Stimulated activated CD8-positive, alpha-beta memory T cell treated with anti-CD3 and anti-CD28 coated beads, Interleukin-2, amount 100 ng/mL, for 48 hours (primary cell): Measurements from ENCODE around the gene THSD7A.

ENCODE experiments used
- DNase-seq, 2 donors: peaks; one replicate each; pipeline ENCODE4 v3.0.0-alpha.2; 2020; ENCODE audit warnings: low read depth in 2 of 2

The THSD7A gene

DNA sequence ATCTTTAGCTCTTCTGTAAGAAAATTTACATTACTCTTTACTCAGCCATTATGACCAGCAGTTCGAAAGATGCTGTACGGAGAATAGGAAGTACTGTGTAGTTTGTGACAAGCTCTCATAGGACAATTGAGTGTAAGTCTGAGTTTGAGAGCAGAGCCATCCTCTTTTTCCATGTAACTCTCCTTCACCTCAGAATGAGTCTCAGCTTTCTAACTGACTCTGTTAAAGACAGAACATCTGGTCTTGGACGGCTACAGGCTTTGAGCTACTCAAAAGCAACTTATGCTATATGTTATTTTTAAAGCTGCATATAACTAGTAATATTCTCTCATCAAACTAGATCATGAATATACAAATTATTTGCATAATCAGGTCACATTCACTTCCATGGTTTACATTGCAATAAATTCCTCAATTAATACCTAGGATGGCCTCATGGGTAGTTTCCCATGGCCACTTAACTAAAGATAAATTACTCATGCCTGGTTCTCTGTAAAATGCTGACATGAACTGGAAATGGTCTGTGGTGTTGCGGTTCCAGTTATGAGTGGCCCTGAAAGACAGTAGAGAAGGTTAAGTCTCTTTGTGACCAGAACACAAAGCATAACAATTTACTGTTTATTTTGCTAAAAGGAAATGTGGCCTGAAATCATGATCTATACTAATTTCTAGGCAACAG, 499.7 kb downstream of the THSD7A start:
- DNase-seq, result no peak

DNA sequence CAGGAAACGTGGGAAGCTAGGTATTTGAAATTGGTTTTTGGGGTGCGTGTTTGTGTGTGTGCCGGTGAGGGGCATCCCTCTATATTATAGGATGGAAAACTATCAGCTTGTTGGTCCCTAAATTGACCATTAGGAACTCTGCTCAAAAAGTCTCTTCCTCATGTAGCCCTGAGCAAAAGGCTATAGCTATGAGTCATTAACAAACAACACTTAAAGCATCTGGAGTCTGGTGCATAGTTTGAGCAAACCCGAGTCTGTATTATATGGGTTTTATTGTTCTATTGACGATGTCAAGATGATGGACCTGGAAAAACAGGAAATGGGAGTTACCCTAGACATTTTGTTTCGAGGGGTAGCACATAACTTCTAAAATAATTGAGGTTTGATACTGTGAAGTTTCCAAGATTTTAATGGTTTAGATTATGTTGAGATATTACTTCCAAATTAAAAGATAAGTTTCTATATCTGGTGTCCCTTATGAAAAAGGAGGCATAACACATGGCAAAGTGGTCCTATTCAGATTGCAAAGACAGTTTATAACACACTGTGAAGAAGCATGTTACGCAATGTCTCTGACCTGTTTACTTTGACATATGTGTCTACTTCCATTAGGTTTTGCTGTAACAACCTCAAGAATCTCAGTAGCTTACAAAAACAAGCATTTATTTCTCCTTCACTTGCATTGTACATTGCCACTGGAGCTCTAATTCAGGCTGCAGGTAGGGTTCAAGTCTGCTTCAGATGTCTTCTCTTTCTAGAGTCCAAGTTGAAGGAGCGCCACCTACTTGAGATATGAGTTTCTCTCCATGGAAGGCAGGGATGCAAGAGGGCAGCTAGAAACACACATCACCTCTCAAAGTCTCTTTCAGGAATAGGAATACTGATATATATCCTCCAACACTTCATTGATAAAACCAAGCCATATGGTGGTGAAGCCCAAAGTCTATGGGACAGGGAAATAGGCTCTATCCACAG, 500.6 kb downstream of the THSD7A start:
- DNase-seq, result no peak

DNA sequence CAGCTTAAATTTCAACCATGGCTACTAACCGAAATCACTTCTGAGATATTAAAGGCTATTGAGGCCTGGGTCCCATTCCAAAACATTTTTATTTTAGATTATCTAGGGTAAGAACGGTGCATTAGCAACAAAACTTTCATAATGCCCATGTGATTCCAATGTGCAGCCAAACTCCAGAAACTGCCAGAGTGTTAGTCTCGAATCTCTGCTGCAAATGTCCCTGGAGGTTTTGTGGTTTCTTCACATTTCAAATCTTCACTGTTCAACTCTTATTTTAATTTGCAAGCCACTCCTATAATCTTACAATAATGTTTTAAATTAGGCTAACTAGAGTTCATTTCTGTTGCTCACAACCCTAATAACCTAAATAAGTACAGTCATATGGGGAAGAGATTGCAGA, 501.3 kb downstream of the THSD7A start:
- DNase-seq, result no peak

DNA sequence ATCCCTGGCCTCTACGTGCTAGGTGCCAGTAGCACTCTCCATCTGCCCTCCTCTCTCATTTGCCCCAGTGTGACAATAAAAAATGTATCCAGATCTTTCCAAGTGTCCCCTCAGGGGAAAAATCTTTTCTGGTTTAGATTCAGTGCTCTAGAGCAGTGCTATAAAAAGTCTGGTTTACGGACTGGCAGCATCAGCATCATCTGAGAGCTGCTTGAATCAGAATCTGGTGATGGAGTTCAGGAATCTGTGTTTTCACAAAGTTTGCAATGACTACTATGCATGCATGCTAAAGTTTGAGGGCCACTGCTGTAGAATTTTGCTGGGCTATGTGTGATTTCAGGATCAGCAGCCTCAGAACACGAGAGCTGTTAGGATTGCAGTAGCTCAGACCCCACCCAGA, 501.8 kb downstream of the THSD7A start:
- DNase-seq, result no peak

DNA sequence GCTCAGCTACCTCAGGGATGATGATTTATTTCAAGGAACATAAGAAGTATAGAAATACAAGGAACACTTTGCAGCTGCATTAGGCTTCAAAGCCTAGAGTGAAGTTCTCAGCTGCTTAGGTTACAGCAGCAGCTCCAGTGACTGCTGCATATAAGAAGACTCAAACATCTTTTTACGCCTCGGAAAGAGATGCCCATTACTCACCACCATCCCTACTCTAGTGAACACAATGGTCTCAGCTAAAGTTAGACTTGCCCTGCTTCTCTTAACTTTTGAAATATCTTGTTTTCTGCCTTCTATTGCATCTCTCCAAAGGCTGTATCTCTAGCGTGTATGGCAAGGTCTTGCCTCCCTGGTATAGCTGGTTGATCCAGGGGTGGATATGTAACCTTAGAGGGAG, 502.4 kb downstream of the THSD7A start:
- DNase-seq, result no peak

DNA sequence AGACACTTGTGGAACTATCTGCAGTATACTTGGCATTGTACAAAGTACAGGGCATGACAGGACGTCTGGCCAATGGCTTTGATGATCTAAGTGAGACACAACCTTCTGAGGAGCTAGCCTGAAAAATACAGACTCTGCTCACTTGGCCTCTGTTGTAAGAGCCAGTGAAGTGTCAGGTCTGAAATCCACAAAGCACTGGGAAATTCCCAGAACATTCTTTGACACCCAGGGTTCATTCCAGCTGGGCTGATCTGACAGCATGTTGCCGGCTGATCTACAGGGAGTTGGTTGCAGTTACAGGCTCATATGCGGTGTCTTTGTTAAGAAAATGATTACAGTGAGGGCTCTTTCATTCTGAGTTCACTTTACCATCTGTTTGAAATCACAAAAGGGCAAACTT, 503.7 kb downstream of the THSD7A start:
- no peak for DNase-seq

DNA sequence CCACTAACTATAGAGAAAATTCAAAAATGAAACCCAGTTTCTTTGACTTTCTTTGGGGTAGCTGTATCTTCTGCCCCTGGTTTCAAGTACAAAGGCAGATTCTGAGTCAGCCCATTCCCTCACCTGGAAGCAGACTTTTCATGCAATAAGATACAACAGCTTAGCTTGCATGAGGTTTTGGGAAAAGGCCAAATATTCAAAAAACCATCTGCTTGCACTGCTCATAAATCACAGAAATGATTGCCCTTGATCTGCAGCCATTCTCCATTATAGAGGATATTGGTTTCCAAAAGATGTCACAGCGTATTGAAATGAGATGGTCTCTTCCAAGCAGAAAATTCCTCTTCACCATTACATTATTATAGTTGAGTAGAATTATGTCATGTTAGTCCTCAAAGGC, 504.4 kb downstream of the THSD7A start:
- DNase-seq, result no peak
